ENCODE data around the gene POLR2F.
"Not testable (repeated sequence)": the region's sequence is repeated elsewhere in the genome, so short reads cannot be mapped to it uniquely, and the experiment has no call there.

Gene POLR2F

GRCh38 chr22:37925767-37926166 lies 27.7 kb upstream of the POLR2F start:
- DNase-seq = no peak

DNA sequence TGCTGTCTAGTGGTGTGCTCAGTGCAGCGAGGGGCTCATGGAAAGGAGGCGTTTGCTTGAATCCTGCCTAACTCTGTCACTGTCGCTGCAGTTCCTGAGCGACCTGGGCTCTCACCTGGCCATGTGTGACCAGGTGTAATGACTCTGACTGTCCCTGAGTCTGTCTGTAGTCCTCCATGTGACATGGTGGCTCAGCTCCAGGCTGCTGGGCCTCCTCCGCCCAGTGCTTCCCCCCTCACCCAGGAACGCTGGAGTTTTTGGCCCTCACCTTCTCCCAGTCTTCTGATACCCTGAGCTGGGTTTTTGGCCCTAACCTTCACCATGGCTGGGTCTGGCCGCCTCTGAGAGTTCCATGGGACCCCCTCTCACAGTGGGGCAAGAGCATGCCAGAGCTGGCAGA lies 27.1 kb upstream of the POLR2F start:
- no peak for DNase-seq

DNA sequence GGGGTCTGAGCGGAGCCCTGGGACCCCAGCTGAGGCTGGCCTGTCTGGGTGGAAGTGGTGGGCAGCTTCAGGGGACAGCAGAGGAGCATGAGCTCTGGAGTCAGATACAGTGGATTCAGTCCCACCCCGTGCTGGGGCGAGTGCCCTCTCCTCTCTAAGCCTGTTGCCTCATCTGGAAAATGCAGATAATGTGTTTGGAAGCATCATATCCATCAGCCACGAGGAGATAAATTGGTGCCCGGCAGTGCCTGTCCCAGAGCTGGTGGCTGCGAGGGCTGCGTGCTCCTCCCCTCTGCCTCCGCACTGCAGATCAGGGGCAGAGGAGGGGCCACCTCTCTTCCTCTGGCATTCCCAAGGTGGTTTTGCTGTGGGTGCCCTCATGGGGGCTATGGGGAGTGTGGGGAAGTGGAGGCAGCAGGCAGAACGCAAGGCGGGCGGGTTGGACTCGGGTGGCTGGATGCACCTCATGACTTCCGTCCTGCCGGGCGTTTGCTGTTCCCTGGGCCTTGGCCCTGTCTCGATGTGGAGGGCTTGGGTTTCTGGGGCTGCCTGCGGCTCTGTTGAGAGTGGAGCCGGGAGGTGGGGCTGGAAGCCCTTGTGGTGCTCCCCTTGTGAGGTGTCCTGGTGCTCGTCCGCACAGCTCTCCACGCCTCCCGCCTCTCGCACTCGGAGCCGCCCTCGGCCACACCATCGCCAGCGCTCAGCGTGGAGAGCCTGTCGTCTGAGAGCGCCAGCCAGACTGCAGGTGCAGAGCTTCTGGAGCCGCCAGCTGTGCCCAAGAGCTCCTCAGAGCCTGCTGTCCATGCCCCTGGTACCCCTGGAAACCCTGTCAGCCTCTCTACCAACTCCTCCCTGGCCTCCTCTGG lies 26.5 kb upstream of the POLR2F start:
- no peak for DNase-seq

DNA sequence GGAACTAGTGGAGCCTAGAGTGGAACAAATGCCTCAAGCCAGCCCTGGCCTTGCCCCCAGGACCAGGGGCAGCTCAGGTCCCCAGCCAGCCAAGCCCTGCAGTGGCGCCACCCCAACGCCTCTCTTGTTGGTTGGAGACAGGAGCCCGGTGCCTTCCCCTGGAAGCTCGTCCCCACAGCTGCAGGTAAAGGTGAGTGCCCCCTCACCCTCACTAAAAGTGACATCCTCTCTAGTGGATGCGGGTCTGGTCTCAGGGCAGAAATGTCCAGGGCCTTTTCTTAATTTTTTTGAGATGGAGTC lies 25.9 kb upstream of the POLR2F start:
- no peak for DNase-seq

GRCh38 chr22:37929390-37929789 lies 24.1 kb upstream of the POLR2F start:
- DNase-seq = no peak

GRCh38 chr22:37930270-37930951 lies 23.1 kb upstream of the POLR2F start:
- peak; percentile 21 for DNase-seq

DNA sequence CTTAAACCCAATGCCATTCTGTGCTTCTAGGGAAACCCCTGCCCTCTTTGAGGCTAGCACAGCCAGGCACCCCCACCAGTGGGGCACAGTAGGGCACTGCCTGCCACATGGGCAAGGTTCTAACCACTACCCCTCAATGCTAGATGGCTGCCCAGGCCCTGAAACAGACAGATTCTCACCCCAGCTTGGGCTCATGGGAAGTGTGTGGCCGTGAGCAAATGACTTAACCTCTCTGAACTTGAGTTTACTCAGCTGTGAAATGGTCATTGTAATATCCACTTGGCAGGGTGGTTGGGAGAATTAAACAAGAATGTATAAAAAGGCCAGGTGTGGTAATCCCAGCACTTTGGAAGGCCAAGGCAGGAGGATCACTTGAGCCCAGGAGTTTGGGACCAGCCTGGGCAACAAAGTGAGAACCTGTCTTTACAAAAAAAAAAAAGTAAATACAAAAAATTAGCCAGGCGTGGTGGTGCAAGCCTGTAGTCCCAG lies 22.5 kb upstream of the POLR2F start:
- DNase-seq = no peak

DNA sequence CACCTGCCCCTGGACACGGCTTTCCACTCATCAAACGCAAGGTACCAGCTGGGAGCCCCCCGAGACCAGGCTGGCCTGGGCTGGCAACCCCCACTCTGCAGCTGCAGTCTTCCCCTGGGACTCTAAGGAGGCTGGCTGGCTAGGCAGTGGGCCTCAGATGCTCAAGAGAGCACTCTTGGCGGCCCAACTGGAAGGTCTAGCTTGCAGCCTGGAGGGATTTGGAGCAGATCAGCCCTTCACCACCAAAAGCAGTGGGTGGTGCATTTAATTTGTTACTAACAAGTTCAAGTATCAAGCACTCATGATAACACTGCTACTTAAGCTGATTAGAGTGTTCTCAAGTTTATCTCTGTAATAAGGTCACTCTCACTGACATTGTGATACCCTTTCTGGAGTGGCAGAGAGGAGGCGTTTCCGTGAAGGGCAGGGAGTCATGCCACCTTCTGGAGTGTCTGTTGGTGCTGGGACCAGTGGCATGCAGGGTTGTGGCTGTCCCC lies 21.6 kb upstream of the POLR2F start:
- no peak for DNase-seq

- no peak for DNase-seq
These were observed 21.1 kb upstream of the POLR2F start for GRCh38 chr22:37932401-37932800.

DNA sequence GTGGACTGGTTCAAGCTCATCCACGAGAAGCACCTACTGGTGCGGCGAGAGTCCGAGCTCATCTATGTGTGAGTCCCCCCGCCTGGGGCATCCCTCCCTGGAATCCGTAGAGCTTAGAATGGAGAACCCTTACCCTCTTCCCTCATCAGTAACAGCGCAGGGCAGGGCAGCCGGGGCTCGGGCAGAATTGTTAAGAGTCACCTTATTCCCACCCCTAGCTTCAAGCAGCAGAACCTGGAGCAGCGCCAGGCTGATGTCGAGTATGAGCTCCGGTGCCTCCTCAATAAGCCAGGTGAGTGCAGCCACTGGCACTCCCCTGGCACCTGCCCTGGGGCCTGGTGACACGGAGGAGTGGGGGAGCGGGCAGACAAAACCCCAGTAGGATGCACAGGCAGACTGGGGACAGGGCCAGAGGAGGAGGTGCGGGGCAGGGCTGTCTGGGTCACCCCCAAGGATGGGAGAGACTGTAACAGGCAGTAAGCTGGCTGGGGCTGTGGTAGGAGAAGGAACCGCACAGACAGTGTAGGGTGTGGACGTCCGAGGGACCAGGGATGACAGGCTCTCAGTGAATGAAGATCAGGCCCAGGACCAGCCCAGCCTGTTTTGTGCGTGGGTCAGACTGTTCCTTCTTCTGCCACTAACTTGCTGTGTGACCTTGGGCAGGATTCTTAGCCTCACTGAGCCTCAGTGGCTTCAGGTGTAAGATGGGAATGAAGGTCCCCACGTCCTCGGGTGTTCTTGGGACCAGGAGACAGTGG lies 20.5 kb upstream of the POLR2F start:
- no peak for DNase-seq

DNA sequence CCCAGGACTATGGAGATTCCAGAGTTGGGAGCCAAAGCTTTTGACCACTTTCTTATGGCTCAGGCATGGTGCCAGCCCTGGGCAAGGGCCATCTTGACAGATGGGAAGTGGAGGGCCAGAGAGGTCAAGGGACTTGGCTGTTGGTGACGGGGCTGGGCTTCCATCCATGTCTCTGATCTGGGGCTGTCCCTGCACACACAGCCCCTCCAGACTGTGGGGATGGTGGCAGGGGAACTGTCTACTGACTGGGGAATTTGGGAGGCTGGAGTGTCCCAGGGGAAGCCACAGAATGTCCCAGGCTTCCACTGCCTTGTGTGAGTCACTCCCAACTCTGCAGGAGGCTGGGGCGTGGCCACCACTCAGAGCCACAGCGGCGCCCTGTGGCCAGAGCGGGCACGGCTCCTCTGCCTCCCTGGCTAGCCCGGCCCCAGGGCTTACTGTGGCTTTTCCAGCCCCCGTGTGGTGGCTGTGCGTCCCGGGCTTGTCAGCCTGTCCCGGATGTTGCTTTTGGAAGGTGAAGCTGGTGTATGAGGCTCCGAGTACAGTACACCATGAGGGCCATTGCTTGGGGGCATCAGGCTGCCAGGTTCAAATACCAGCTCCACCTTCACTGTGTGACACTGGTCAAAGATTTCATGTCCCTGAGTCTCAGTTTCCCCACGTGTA lies 19.7 kb upstream of the POLR2F start:
- DNase-seq = peak; percentile 96

DNA sequence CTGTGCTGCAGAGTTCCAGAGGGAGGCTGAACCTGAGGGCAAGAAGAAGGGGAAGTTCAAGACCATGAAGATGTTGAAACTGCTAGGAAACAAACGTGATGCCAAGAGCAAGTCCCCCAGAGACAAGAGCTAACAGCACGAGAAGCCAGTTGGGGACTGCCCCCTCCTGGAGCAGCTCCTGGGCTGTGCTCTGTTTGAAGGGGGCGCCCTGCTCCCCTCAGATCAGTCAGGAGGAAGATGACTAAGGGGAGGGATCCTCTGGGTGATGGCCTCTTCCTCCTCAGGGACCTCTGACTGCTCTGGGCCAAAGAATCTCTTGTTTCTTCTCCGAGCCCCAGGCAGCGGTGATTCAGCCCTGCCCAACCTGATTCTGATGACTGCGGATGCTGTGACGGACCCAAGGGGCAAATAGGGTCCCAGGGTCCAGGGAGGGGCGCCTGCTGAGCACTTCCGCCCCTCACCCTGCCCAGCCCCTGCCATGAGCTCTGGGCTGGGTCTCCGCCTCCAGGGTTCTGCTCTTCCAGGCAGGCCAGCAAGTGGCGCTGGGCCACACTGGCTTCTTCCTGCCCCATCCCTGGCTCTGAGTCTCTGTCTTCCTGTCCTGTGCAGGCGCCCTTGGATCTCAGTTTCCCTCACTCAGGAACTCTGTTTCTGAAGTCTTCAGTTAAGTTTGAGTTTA lies 12.7 kb upstream of the POLR2F start:
- peak; percentile 10 for DNase-seq

DNA sequence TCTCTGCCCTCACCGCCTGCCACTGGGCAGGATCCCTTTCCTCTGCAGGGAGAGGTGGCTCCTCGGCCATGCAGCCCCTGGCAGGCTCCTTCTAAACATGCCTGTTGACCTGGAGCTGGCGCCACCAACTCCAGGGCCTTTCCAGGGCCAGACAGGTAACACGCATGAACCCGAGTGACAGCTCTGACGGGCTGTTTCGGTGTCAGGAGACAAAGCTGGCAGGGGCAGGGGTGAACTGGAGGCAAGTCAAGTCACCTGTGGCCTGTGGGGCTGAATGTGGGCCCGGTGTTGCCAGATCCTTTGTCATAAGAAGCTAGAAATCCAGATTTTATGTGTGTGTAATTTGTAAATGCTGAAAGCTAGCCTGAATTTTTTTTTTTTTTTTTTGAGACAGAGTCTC lies 11.4 kb upstream of the POLR2F start:
- DNase-seq = no peak

GRCh38 chr22:37943136-37943824 lies 10.2 kb upstream of the POLR2F start:
- no peak for DNase-seq

DNA sequence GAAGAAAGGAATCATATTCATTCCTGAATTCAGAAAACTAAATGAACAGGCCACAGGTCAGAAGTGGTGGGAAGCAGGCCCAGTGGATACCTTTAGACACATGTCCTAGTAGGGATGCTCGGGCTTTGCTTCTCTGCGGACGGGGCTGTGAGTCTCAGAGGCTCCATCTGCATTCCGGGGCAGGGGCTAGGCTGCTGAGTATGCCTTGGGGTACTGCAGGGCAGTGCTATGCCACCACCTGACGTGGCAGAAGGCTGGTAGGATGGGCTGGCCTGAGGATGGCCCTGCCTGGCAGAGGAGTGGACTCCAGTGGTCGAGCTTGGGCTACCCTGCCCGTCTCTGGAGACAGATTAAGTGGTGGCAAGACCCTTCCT lies 9.7 kb upstream of the POLR2F start:
- DNase-seq = no peak

GRCh38 chr22:37944423-37944822 lies 9.1 kb upstream of the POLR2F start:
- DNase-seq = not testable (repeated sequence)

DNA sequence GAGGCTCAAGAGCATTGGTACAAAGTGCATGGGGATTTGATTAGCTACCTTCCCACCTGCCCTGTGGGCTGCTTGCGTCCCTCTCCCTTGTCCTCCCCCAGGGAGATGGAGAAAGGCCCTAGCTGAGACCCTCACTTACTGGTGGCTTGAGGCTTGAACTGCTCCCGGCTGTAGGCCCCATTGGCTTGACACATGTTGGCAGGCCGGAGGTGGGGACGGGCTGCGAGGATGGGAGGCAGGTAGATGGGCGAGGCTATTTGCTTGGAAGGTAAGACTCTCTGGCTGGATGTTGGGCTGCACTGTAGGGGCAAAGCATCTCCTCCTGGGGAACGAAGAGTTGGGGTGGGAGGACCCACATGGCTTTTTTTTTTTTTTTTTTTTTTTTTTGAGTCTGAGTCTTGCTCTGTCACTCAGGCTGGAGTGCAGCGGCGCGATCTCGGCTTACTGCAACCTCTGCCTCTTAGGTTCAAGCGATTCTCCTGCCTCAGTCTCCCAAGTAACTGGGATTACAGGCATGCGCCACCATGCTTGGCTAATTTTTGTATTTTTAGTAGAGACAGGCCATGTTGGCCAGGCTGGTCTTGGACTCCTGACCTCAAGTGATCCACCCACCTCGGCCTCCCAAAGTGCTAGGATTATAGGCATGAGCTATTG lies 6.2 kb upstream of the POLR2F start:
- not testable (repeated sequence) for DNase-seq

DNA sequence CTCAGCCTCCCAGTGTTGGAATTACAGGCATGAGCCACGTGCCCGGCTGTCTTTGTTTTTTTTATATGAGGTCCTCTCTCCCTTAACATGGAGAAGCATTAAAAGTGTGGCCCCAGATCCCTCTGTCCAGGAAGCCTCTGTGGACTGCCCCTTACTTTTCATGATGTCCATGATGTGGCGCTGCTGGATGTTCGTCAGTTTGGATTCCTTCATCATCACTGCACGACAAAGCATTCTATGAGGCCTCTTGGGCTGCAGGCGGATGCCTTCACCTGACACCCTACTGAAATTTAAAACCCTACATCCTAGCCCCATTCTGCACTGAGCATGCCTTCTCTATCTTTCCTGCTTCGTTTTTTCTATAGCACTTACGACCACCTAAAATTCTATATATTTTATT lies 2.2 kb upstream of the POLR2F start:
- DNase-seq = no peak

DNA sequence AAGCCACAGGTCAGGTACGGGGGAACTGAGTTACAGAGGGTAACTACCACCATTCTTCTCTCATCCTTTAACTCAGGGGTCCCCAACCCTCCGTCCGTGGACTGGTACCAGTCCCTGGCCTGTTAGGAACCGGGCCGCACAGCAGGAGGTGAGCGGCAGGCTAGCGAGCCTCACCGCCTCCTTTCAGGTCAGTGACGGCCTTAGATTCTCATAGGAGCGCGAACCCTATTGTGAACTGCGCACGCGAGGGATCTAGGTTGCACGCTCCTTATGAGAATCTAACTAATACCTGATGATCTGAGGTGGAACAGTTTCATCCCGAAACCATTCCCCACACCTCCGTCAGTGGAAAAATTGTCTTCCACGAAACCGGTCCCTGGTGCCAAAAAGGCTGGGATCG lies 870 bp upstream of the POLR2F start:
- not testable (repeated sequence) for DNase-seq

DNA sequence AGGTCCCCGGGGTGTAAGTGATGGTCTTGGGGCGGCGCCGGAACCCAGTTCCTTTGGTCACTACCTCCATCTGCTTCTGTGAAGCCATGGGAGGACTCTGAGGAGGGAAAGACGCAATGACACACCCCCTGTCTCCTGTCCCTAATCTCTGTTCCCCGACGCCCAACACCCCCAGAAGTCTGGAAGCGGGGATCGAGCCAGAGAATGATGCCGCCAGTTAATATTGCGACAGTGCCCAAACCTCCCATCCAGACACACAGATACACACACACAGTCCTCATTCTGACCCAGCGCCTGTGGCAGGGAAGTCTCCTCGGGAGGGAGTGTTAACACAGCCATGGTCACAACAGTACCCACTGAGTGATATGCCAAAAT lies 450 bp upstream of the POLR2F start:
- no peak for DNase-seq

DNA sequence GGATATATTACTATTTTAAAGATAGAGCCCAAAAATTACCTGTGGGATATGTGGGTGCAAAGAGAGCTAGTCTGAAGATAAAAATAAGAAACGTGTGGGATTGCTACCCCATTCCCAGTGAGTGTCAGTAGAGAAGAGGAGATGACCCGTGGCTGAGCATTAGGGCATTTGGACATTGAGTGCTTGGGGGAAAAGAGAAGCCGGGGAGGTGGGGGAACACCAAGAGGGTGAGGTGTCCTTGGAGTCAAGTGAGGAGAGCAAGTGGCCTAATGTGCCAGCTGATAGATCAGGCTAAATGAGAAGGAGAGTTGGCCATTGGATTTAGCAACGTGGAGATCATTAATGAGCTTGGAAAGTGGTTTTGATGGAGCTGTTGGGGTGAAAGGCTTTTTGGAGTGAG lies 1.2 kb downstream of the POLR2F start:
- no peak for DNase-seq
